Subcutaneous adipose tissue (tissue), 4 donors: ENCODE data around the gene C22orf23. TPM values are rescaled to one million over a fixed set of nuclear protein-coding genes. Genes with fewer than 3 reads are reported as not detected.

ENCODE experiments used
- total RNA-seq, 4 donors: library from RNA; depleted of rRNA; stranded (reverse); fragments of >200 nt; gene quantifications; one replicate each; pipeline ENCODE4 v1.1.0, GENCODE V29; 2016
- TF ChIP-seq, protein P1 (sequence below): fragments of 450-650 bp; IDR thresholded peaks from one replicate; pipeline ENCODE4 v1.5.1; 2016; ENCODE audit warnings: low read depth, mild to moderate bottlenecking, control low read depth, antibody characterized with exemption, moderate library complexity

Gene C22orf23
- total RNA-seq, 4 donors from 2014 or later: 0.68 to 2.1 (median 1.3) TPM; not detected in 1

DNA sequence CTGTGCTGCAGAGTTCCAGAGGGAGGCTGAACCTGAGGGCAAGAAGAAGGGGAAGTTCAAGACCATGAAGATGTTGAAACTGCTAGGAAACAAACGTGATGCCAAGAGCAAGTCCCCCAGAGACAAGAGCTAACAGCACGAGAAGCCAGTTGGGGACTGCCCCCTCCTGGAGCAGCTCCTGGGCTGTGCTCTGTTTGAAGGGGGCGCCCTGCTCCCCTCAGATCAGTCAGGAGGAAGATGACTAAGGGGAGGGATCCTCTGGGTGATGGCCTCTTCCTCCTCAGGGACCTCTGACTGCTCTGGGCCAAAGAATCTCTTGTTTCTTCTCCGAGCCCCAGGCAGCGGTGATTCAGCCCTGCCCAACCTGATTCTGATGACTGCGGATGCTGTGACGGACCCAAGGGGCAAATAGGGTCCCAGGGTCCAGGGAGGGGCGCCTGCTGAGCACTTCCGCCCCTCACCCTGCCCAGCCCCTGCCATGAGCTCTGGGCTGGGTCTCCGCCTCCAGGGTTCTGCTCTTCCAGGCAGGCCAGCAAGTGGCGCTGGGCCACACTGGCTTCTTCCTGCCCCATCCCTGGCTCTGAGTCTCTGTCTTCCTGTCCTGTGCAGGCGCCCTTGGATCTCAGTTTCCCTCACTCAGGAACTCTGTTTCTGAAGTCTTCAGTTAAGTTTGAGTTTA is 12.6 kb downstream of the C22orf23 start:
- TF ChIP-seq, protein P1, sequence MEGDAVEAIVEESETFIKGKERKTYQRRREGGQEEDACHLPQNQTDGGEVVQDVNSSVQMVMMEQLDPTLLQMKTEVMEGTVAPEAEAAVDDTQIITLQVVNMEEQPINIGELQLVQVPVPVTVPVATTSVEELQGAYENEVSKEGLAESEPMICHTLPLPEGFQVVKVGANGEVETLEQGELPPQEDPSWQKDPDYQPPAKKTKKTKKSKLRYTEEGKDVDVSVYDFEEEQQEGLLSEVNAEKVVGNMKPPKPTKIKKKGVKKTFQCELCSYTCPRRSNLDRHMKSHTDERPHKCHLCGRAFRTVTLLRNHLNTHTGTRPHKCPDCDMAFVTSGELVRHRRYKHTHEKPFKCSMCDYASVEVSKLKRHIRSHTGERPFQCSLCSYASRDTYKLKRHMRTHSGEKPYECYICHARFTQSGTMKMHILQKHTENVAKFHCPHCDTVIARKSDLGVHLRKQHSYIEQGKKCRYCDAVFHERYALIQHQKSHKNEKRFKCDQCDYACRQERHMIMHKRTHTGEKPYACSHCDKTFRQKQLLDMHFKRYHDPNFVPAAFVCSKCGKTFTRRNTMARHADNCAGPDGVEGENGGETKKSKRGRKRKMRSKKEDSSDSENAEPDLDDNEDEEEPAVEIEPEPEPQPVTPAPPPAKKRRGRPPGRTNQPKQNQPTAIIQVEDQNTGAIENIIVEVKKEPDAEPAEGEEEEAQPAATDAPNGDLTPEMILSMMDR: no peak

DNA sequence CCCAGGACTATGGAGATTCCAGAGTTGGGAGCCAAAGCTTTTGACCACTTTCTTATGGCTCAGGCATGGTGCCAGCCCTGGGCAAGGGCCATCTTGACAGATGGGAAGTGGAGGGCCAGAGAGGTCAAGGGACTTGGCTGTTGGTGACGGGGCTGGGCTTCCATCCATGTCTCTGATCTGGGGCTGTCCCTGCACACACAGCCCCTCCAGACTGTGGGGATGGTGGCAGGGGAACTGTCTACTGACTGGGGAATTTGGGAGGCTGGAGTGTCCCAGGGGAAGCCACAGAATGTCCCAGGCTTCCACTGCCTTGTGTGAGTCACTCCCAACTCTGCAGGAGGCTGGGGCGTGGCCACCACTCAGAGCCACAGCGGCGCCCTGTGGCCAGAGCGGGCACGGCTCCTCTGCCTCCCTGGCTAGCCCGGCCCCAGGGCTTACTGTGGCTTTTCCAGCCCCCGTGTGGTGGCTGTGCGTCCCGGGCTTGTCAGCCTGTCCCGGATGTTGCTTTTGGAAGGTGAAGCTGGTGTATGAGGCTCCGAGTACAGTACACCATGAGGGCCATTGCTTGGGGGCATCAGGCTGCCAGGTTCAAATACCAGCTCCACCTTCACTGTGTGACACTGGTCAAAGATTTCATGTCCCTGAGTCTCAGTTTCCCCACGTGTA is 19.6 kb downstream of the C22orf23 start:
- TF ChIP-seq, protein P1: no peak

DNA sequence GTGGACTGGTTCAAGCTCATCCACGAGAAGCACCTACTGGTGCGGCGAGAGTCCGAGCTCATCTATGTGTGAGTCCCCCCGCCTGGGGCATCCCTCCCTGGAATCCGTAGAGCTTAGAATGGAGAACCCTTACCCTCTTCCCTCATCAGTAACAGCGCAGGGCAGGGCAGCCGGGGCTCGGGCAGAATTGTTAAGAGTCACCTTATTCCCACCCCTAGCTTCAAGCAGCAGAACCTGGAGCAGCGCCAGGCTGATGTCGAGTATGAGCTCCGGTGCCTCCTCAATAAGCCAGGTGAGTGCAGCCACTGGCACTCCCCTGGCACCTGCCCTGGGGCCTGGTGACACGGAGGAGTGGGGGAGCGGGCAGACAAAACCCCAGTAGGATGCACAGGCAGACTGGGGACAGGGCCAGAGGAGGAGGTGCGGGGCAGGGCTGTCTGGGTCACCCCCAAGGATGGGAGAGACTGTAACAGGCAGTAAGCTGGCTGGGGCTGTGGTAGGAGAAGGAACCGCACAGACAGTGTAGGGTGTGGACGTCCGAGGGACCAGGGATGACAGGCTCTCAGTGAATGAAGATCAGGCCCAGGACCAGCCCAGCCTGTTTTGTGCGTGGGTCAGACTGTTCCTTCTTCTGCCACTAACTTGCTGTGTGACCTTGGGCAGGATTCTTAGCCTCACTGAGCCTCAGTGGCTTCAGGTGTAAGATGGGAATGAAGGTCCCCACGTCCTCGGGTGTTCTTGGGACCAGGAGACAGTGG is 20.4 kb downstream of the C22orf23 start:
- TF ChIP-seq, protein P1: no peak

DNA sequence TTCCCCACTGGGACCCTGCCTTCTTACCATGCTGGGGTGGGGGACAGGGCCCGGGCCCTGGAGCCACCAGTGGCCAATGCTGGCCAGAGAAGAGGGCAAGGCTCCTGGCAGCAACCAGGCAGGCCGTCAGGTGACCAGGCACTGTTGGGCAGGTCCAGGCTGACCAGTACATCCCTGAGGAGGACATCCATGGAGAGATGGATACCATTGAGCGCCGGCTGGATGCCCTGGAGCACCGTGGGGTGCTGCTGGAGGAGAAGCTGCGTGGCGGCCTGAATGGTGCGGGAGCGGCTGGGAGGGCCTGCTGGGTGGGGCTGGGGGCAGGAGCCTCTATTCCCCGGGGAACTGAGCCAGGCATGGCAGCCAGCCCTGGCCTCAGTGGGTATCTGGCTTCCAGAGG is 21.0 kb downstream of the C22orf23 start:
- TF ChIP-seq, protein P1: no peak

DNA sequence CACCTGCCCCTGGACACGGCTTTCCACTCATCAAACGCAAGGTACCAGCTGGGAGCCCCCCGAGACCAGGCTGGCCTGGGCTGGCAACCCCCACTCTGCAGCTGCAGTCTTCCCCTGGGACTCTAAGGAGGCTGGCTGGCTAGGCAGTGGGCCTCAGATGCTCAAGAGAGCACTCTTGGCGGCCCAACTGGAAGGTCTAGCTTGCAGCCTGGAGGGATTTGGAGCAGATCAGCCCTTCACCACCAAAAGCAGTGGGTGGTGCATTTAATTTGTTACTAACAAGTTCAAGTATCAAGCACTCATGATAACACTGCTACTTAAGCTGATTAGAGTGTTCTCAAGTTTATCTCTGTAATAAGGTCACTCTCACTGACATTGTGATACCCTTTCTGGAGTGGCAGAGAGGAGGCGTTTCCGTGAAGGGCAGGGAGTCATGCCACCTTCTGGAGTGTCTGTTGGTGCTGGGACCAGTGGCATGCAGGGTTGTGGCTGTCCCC is 21.5 kb downstream of the C22orf23 start:
- TF ChIP-seq, protein P1: no peak

DNA sequence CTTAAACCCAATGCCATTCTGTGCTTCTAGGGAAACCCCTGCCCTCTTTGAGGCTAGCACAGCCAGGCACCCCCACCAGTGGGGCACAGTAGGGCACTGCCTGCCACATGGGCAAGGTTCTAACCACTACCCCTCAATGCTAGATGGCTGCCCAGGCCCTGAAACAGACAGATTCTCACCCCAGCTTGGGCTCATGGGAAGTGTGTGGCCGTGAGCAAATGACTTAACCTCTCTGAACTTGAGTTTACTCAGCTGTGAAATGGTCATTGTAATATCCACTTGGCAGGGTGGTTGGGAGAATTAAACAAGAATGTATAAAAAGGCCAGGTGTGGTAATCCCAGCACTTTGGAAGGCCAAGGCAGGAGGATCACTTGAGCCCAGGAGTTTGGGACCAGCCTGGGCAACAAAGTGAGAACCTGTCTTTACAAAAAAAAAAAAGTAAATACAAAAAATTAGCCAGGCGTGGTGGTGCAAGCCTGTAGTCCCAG is 22.4 kb downstream of the C22orf23 start:
- TF ChIP-seq, protein P1: no peak
